SU-DHL-6 (cell line): Measurements from ENCODE around the gene SBK1.

Source experiments
- H2AFZ ChIP-seq: fragments of 200-600 bp; sonication (generic); 2 replicates; pipeline ENCODE4 v1.6.1; 2014; ENCODE audit warnings: low read depth, mild to moderate bottlenecking, moderate library complexity, mixed read lengths, antibody characterized with exemption, low read length; ENCODE audit not compliant: severe bottlenecking
- H3F3A ChIP-seq: fragments of 200-600 bp; shearing (Covaris generic); 2 replicates; pipeline ENCODE4 v1.6.0; 2016; ENCODE audit warnings: antibody characterized with exemption, mild to moderate bottlenecking; ENCODE audit not compliant: insufficient read depth
- H3K27ac ChIP-seq: fragments of 200-600 bp; sonication (generic); 2 replicates; pipeline ENCODE4 v1.5.1; 2016; ENCODE audit warnings: low read depth, mild to moderate bottlenecking, low read length, moderate library complexity, mixed read lengths
- H3K27me3 ChIP-seq: fragments of 200-600 bp; sonication (generic), shearing (Covaris generic); 2 replicates; pipeline ENCODE4 v1.6.0; 2014; ENCODE audit warnings: mild to moderate bottlenecking, low read length
- H3K36me3 ChIP-seq: fragments of 200-600 bp; sonication (generic); 2 replicates; pipeline ENCODE4 v1.6.1; 2014; ENCODE audit warnings: mild to moderate bottlenecking, low read length, mixed read lengths
- H3K4me2 ChIP-seq: fragments of 300-600, 200-600 bp; shearing (Covaris generic), sonication (generic); 2 replicates; pipeline ENCODE4 v1.6.0; 2014; ENCODE audit warnings: low read length, low read depth, mild to moderate bottlenecking; ENCODE audit not compliant: poor library complexity, severe bottlenecking
- H3K4me3 ChIP-seq: fragments of 200-600 bp; sonication (generic); 2 replicates; pipeline ENCODE4 v1.5.1; 2014; ENCODE audit warnings: antibody characterized with exemption, low read length, mild to moderate bottlenecking, mixed read lengths; ENCODE audit not compliant: insufficient read depth, poor library complexity, severe bottlenecking
- H3K79me2 ChIP-seq: fragments of 200-600 bp; sonication (generic); 2 replicates; pipeline ENCODE4 v1.6.1; 2014; ENCODE audit warnings: mild to moderate bottlenecking, low read length, moderate library complexity; ENCODE audit not compliant: insufficient read depth
- H3K9ac ChIP-seq: fragments of 200-600 bp; sonication (generic); 2 replicates; pipeline ENCODE4 v1.7.0; 2014; ENCODE audit warnings: mild to moderate bottlenecking, low read length
- H3K9me2 ChIP-seq: fragments of 200-600 bp; sonication (generic); replicated peaks from 2 replicates; pipeline ENCODE4 v1.6.1; 2014; ENCODE audit warnings: low read length; ENCODE audit not compliant: insufficient read depth
- H3K9me3 ChIP-seq: fragments of 200-600 bp; sonication (generic); 2 replicates; pipeline ENCODE4 v1.6.1; 2014; ENCODE audit warnings: low read length, mixed read lengths; ENCODE audit not compliant: insufficient read depth
- H4K20me1 ChIP-seq: fragments of 200-600 bp; sonication (generic); 2 replicates; pipeline ENCODE4 v1.6.1; 2014; ENCODE audit warnings: low read depth, mild to moderate bottlenecking, antibody characterized with exemption, low read length, moderate library complexity, mixed read lengths
- EZH2phosphoT487 ChIP-seq: fragments of 200-600 bp; sonication (generic), shearing (Covaris generic); conservative IDR thresholded peaks from 2 replicates; pipeline ENCODE4 v1.6.1; 2018; ENCODE audit warnings: mild to moderate bottlenecking, antibody characterized with exemption, low read length, moderate library complexity, mixed read lengths
- TF ChIP-seq, protein P1 (sequence below): fragments of 200-600 bp; sonication (generic); IDR thresholded peaks from one replicate; pipeline ENCODE4 v1.5.1; 2017; ENCODE audit warnings: antibody characterized with exemption, mild to moderate bottlenecking, low read length, moderate library complexity; ENCODE audit not compliant: insufficient read depth, poor library complexity, severe bottlenecking

Gene SBK1

DNA sequence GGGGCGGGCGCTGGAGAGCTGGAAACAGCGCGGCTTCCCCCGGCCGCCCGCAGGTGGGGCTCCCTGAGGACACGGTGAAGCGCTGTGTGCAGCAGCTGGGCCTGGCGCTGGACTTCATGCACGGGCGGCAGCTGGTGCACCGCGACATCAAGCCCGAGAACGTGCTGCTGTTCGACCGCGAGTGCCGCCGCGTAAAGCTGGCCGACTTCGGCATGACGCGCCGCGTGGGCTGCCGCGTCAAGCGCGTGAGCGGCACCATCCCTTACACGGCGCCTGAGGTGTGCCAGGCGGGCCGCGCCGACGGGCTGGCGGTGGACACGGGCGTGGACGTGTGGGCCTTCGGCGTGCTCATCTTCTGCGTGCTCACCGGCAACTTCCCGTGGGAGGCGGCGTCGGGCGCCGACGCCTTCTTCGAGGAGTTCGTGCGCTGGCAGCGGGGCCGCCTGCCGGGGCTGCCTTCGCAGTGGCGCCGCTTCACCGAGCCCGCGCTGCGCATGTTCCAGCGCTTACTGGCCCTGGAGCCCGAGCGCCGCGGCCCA lies 27.8 kb downstream of the SBK1 start:
- Histone ChIP-seq H3F3A (no peaks in the 10 kb centered on the region), H3K27ac (no peak overlapping the region), H3K9me2 (no peaks in the 10 kb centered on the region), H2AFZ (no peak overlapping the region), H3K9me3 (no peaks in the 10 kb centered on the region), H4K20me1 (no peaks in the 10 kb centered on the region), H3K4me3 (no peak overlapping the region), H3K27me3 (no peaks in the 10 kb centered on the region), H3K4me2 (no peak overlapping the region), H3K36me3 (no peaks in the 10 kb centered on the region), H3K9ac (no peak overlapping the region), H3K79me2 (no peaks in the 10 kb centered on the region)
- TF ChIP-seq, protein P1, sequence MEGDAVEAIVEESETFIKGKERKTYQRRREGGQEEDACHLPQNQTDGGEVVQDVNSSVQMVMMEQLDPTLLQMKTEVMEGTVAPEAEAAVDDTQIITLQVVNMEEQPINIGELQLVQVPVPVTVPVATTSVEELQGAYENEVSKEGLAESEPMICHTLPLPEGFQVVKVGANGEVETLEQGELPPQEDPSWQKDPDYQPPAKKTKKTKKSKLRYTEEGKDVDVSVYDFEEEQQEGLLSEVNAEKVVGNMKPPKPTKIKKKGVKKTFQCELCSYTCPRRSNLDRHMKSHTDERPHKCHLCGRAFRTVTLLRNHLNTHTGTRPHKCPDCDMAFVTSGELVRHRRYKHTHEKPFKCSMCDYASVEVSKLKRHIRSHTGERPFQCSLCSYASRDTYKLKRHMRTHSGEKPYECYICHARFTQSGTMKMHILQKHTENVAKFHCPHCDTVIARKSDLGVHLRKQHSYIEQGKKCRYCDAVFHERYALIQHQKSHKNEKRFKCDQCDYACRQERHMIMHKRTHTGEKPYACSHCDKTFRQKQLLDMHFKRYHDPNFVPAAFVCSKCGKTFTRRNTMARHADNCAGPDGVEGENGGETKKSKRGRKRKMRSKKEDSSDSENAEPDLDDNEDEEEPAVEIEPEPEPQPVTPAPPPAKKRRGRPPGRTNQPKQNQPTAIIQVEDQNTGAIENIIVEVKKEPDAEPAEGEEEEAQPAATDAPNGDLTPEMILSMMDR: no peak
- TF ChIP-seq EZH2phosphoT487: no peak

DNA sequence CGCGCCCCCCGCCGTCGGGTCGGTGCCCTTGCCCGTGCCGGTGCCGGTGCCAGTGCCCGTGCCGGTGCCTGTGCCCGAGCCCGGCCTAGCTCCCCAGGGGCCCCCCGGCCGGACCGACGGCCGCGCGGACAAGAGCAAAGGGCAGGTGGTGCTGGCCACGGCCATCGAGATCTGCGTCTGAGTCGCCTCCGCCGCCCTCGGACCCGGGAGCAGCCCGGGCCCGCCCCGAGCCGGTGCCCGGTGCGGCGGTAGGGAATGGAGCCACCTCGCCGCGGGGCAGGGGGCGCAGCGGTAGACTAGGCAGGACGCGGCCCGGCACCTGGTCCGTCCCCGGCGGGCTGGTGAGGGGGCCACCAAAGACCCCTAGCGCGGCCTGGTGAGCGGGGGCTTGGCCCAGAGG lies 28.4 kb downstream of the SBK1 start:
- no peaks in the 10 kb centered on the region for H3K79me2 ChIP-seq
- H3K27ac ChIP-seq: no peak overlapping the region
- H3K27me3 ChIP-seq: no peaks in the 10 kb centered on the region
- no peaks in the 10 kb centered on the region for H3F3A ChIP-seq
- no peak overlapping the region for H3K4me3 ChIP-seq
- no peaks in the 10 kb centered on the region for H3K36me3 ChIP-seq
- H2AFZ ChIP-seq: no peak overlapping the region
- H3K9me3 ChIP-seq: no peaks in the 10 kb centered on the region
- TF ChIP-seq, protein P1: no peak
- no peak for TF ChIP-seq EZH2phosphoT487
- H4K20me1 ChIP-seq: no peaks in the 10 kb centered on the region
- no peak overlapping the region for H3K9ac ChIP-seq
- H3K4me2 ChIP-seq: no peak overlapping the region
- H3K9me2 ChIP-seq: no peaks in the 10 kb centered on the region

DNA sequence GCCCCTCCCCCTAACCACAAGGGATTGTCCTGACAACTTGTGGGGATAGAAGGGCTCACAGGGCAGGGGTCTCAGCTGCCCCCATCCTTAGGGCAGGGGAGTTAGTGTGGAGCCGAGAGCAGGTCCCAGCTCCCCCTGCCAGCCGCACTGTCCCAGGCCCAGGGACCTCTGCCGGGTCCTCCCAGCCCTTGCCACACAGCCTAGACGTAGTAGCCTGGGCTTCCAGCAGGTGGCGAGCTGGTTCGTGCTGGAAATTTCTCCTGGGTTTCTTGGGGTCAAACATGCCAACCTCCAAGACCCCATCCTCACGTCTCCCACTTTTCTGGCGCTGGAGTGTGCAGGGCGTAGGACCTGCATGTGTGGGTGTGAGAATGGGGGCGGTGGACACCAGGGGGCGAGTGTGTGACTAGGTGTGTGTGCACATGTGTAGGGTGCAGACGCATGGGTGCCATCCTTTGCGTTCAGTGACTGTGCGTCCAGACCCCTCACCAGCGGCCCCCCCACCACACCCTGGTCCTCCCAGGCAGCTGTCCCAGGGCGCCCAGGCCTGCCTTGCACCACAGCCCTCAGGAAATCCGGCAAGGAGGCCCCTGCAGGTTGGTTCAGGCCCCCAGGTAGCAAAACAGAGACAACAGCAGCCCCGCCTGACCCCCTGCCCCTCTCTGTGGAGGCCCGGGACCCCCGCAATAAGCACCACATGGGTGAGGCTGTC lies 29.5 kb downstream of the SBK1 start:
- Histone ChIP-seq H3K4me3 (no peak overlapping the region), H3K4me2 (no peak overlapping the region), H3K27ac (no peak overlapping the region), H3K27me3 (no peaks in the 10 kb centered on the region), H3K79me2 (no peaks in the 10 kb centered on the region), H3K9me3 (no peaks in the 10 kb centered on the region), H3K36me3 (no peaks in the 10 kb centered on the region), H4K20me1 (no peaks in the 10 kb centered on the region), H2AFZ (no peak overlapping the region), H3F3A (no peaks in the 10 kb centered on the region), H3K9ac (no peak overlapping the region), H3K9me2 (no peaks in the 10 kb centered on the region)
- TF ChIP-seq, protein P1: peak; percentile 85
- TF ChIP-seq EZH2phosphoT487: no peak
